Suprapubic skin (tissue), 4 donors: ENCODE data around the gene CLCN2. TPM values are rescaled to one million over a fixed set of nuclear protein-coding genes. Genes with fewer than 3 reads are reported as not detected.

Source experiments
- DNase-seq, 2 donors: peaks; one replicate each; pipeline ENCODE4 v3.0.0-alpha.2; 2019; ENCODE audit warnings: low spot score in 2 of 2
- H3K27ac ChIP-seq: fragments of 200-600 bp; sonication (generic); one replicate; pipeline ENCODE4 v1.5.1; 2019
- H3K27me3 ChIP-seq: fragments of 200-600 bp; sonication (generic); one replicate; pipeline ENCODE4 v1.5.1; 2019
- H3K36me3 ChIP-seq: fragments of 200-600 bp; sonication (generic); one replicate; pipeline ENCODE4 v1.5.1; 2019
- H3K4me1 ChIP-seq: fragments of 200-600 bp; sonication (generic); one replicate; pipeline ENCODE4 v1.5.1; 2019
- H3K4me3 ChIP-seq: fragments of 200-600 bp; sonication (generic); one replicate; pipeline ENCODE4 v1.5.1; 2019; ENCODE audit warnings: mild to moderate bottlenecking
- H3K9me3 ChIP-seq: fragments of 200-600 bp; sonication (generic); one replicate; pipeline ENCODE4 v1.5.1; 2019
- CTCF ChIP-seq, 2 donors: fragments of 200-600 bp in 1 of 2; fragments of 450-650 bp in 1 of 2; sonication (generic) in 1 of 2; IDR thresholded peaks; one replicate each; pipeline ENCODE4 v1.5.1; 2016 to 2019; ENCODE audit warnings: antibody characterized with exemption in 2 of 2, mild to moderate bottlenecking in 1 of 2, moderate library complexity in 1 of 2
- EP300 ChIP-seq: sonication (generic); formaldehyde crosslinking; IDR thresholded peaks from one replicate; pipeline ENCODE4 v1.6.1; 2017; ENCODE audit warnings: antibody characterized with exemption
- POLR2A ChIP-seq, 2 donors: fragments of 450-650 bp; IDR thresholded peaks; one replicate each; pipeline ENCODE4 v1.6.1; 2017; ENCODE audit warnings: antibody characterized with exemption in 2 of 2, mild to moderate bottlenecking in 2 of 2, moderate library complexity in 2 of 2
- POLR2AphosphoS5 ChIP-seq, 3 donors: sonication (generic); formaldehyde crosslinking; IDR thresholded peaks; one replicate each; pipeline ENCODE4 v1.6.1; 2017; ENCODE audit warnings: antibody characterized with exemption in 3 of 3
- WGBS: methylation state at CpG from one replicate; pipeline ENCODE4 v1.1.5; 2018; 5-methylcytosine and 5-hydroxymethylcytosine counted together
- total RNA-seq, 4 donors: library from RNA; depleted of rRNA; stranded (reverse); fragments of >200 nt; gene quantifications; one replicate each; pipeline ENCODE4 v1.1.0, GENCODE V29; 2016

The CLCN2 gene
- total RNA-seq, 4 donors from 2014 or later, result 2.1 to 7.9 (median 3.5) TPM

GRCh38 chr3:184388164-184388935 lies 26.9 kb upstream of the CLCN2 start:
- TF ChIP-seq EP300, result no peak
- TF ChIP-seq POLR2AphosphoS5 (IDR thresholded peaks at IDR 0.05), result no peak
- TF ChIP-seq CTCF (IDR thresholded peaks at IDR 0.05), result no peak
- TF ChIP-seq POLR2A (IDR thresholded peaks at IDR 0.05), result no peak
- no peak overlapping the region for H3K4me3 ChIP-seq
- no peaks in the 10 kb centered on the region for H3K9me3 ChIP-seq
- no peaks in the 10 kb centered on the region for H3K4me1 ChIP-seq
- DNase-seq, result no peak
- no peak overlapping the region for H3K27ac ChIP-seq
- H3K36me3 ChIP-seq, result peaks cover 6% of the 10 kb centered on the region
- peaks cover 11% of the 10 kb centered on the region for H3K27me3 ChIP-seq
- WGBS, result 85% methylated on average over 8 of the region's 8 CpGs

GRCh38 chr3:184387174-184387714 lies 25.8 kb upstream of the CLCN2 start:
- no peaks in the 10 kb centered on the region for H3K9me3 ChIP-seq
- no peak for TF ChIP-seq POLR2AphosphoS5 (IDR thresholded peaks at IDR 0.05)
- no peak for TF ChIP-seq POLR2A (IDR thresholded peaks at IDR 0.05)
- no peak for TF ChIP-seq EP300
- TF ChIP-seq CTCF (IDR thresholded peaks at IDR 0.05), result no peak
- DNase-seq, result no peak
- 85% methylated on average over 9 of the region's 12 CpGs for WGBS
- H3K4me3 ChIP-seq, result no peak overlapping the region
- H3K27ac ChIP-seq, result no peak overlapping the region
- peaks cover 11% of the 10 kb centered on the region for H3K27me3 ChIP-seq
- H3K36me3 ChIP-seq, result peaks cover 6% of the 10 kb centered on the region
- no peaks in the 10 kb centered on the region for H3K4me1 ChIP-seq

GRCh38 chr3:184386047-184386806 lies 24.8 kb upstream of the CLCN2 start:
- Histone ChIP-seq H3K4me1 (peaks cover 4% of the 10 kb centered on the region), H3K9me3 (no peaks in the 10 kb centered on the region), H3K27ac (no peak overlapping the region), H3K4me3 (no peak overlapping the region), H3K27me3 (peaks cover 19% of the 10 kb centered on the region), H3K36me3 (peaks cover 6% of the 10 kb centered on the region)
- DNase-seq, result no peak
- 60% methylated on average over 29 of the region's 37 CpGs for WGBS
- TF ChIP-seq POLR2A (IDR thresholded peaks at IDR 0.05) (no peak), EP300 (no peak), CTCF (IDR thresholded peaks at IDR 0.05) (no peak), POLR2AphosphoS5 (IDR thresholded peaks at IDR 0.05) (no peak)

GRCh38 chr3:184384856-184385422 lies 23.5 kb upstream of the CLCN2 start:
- DNase-seq, result no peak
- H3K27ac ChIP-seq, result no peak overlapping the region
- peaks cover 31% of the 10 kb centered on the region for H3K27me3 ChIP-seq
- no peaks in the 10 kb centered on the region for H3K9me3 ChIP-seq
- H3K4me1 ChIP-seq, result peaks cover 15% of the 10 kb centered on the region
- peaks cover 6% of the 10 kb centered on the region for H3K36me3 ChIP-seq
- 82% methylated on average over 4 of the region's 8 CpGs for WGBS
- TF ChIP-seq EP300 (no peak), POLR2A (IDR thresholded peaks at IDR 0.05) (no peak), POLR2AphosphoS5 (IDR thresholded peaks at IDR 0.05) (no peak), CTCF (IDR thresholded peaks at IDR 0.05) (no peak)
- no peak overlapping the region for H3K4me3 ChIP-seq
